GM12878 (cell line): ENCODE results near the gene DMXL2. TPM values are rescaled to one million over a fixed set of nuclear protein-coding genes. Genes with fewer than 3 reads are reported as not detected.

Experiments used
- ATAC-seq: fragments of 200-7000 bp; cut with Tn5 transposase; 3 replicates; pipeline ENCODE4 v1.9.1; 2020; ENCODE audit warnings: mild to moderate bottlenecking, moderate library complexity
- BruUV-seq: library from RNA; stranded (reverse); fragments of 400-500 nt; replicated peaks from 2 replicates; lab custom pipeline; 2021; lab: Mats Ljungman, UMichigan
- CTCF ChIA-PET: fragments of 300-600 bp; sonication (Branson Sonifier 250); formaldehyde crosslinking; extraction: SDS; loops from one replicate; lab custom pipeline; 2021; ENCODE audit warnings: inconsistent platforms; lab: Yijun Ruan, JAX
- POLR2A ChIA-PET: fragments of 350-600 bp; formaldehyde crosslinking; extraction: SDS; loops from one replicate; lab custom pipeline; 2021; ENCODE audit warnings: inconsistent platforms; lab: Charles Lee
- RAD21 ChIA-PET: fragments of 300-600 bp; sonication (Branson Sonifier 250); formaldehyde crosslinking; loops from one replicate; lab custom pipeline; 2023; ENCODE audit warnings: antibody characterized with exemption; ENCODE audit not compliant: unreplicated experiment; lab: Charles Lee
- SMC1A ChIA-PET: fragments of 300-600 bp; sonication (Branson Sonifier 250); formaldehyde crosslinking; loops from one replicate; lab custom pipeline; 2023; ENCODE audit not compliant: unreplicated experiment, uncharacterized antibody; lab: Charles Lee
- DNase-seq: peaks from one replicate; pipeline ENCODE4 v3.0.0-alpha.2; 2011; ENCODE audit warnings: low read depth, low spot score
- FAIRE-seq: peaks from 3 replicates; lab custom pipeline; 2011; peaks lifted over from hg19 to GRCh38; lab: Jason Lieb, UNC
- H2AFZ ChIP-seq: 2 replicates; pipeline ENCODE4 v1.6.0; 2011; ENCODE audit warnings: low read depth, low read length, control low read depth; ENCODE audit not compliant: control insufficient read depth
- H3K27ac ChIP-seq: 2 replicates; pipeline ENCODE4 v1.5.1; 2011; ENCODE audit warnings: control low read depth; ENCODE audit not compliant: control insufficient read depth, insufficient read depth
- H3K27me3 ChIP-seq, 2 experiments: replicated peaks in 1 of 2; 2 replicates each; pipeline versions ENCODE4 v1.6.0 to v1.6.1; 2011; ENCODE audit warnings: low read length in 1 of 2; ENCODE audit not compliant: control insufficient read depth in 2 of 2, insufficient read depth in 2 of 2
- H3K36me3 ChIP-seq, 2 experiments: 2 replicates each; pipeline ENCODE4 v1.5.1; 2011; ENCODE audit warnings: low read length in 1 of 2; ENCODE audit not compliant: control insufficient read depth in 2 of 2, insufficient read depth in 2 of 2
- H3K4me1 ChIP-seq: 2 replicates; pipeline ENCODE4 v1.6.1; 2011; ENCODE audit warnings: mild to moderate bottlenecking, low read length, moderate library complexity, mixed read lengths; ENCODE audit not compliant: control insufficient read depth, insufficient read depth
- H3K4me2 ChIP-seq: 2 replicates; pipeline ENCODE4 v1.6.0; 2011; ENCODE audit warnings: control low read depth; ENCODE audit not compliant: control insufficient read depth, insufficient read depth
- H3K4me3 ChIP-seq: fragments of 200-600 bp; sonication (generic); 2 replicates; pipeline ENCODE4 v1.5.1; 2016
- H3K79me2 ChIP-seq: 2 replicates; pipeline ENCODE4 v1.6.0; 2011; ENCODE audit warnings: low read length; ENCODE audit not compliant: control insufficient read depth, insufficient read depth
- H3K9ac ChIP-seq: 2 replicates; pipeline ENCODE4 v1.8.0; 2011; ENCODE audit warnings: low read length, control low read depth, mixed read lengths; ENCODE audit not compliant: control insufficient read depth, insufficient read depth
- H3K9me3 ChIP-seq: replicated peaks from 3 replicates; pipeline ENCODE4 v1.5.1; 2011; ENCODE audit warnings: mild to moderate bottlenecking, low read length; ENCODE audit not compliant: control insufficient read depth, insufficient read depth
- H4K20me1 ChIP-seq: 2 replicates; pipeline ENCODE4 v1.6.0; 2011; ENCODE audit not compliant: control insufficient read depth, insufficient read depth
- CEBPB ChIP-seq, 2 experiments: fragments of 150-350 bp in 1 of 2; IDR thresholded peaks; 2 replicates each; pipeline ENCODE4 v1.6.1; 2012 to 2014; ENCODE audit warnings: low read depth in 2 of 2, low read length in 2 of 2, borderline replicate concordance in 1 of 2, inconsistent platforms in 1 of 2
- CHD4 ChIP-seq: fragments of 200-600 bp; sonication (generic); IDR thresholded peaks from 2 replicates; pipeline ENCODE4 v1.6.1; 2016; ENCODE audit warnings: mild to moderate bottlenecking
- HSF1 ChIP-seq: fragments of 150-350 bp; IDR thresholded peaks from 2 replicates; pipeline ENCODE4 v1.6.1; 2014; ENCODE audit warnings: mild to moderate bottlenecking, low read depth, low read length
- IKZF2 ChIP-seq, 2 experiments: fragments of 450-650 bp; IDR thresholded peaks; 2 replicates each; pipeline ENCODE4 v1.6.1; 2017; ENCODE audit warnings: mild to moderate bottlenecking in 2 of 2, moderate library complexity in 2 of 2
- MEF2B ChIP-seq: fragments of 450-650 bp; IDR thresholded peaks from 2 replicates; pipeline ENCODE4 v1.6.1; 2018; ENCODE audit warnings: mild to moderate bottlenecking, moderate library complexity; ENCODE audit not compliant: partially characterized antibody, poor library complexity, severe bottlenecking
- NKRF ChIP-seq: fragments of 450-650 bp; conservative IDR thresholded peaks from 2 replicates; pipeline ENCODE4 v1.6.1; 2017; ENCODE audit warnings: mild to moderate bottlenecking, moderate library complexity
- NR2C1 ChIP-seq: fragments of 450-650 bp; IDR thresholded peaks from 2 replicates; pipeline ENCODE4 v1.6.1; 2017; ENCODE audit warnings: antibody characterized with exemption, mild to moderate bottlenecking, moderate library complexity
- POLR2A ChIP-seq: IDR thresholded peaks from 2 replicates; pipeline ENCODE4 v1.6.1; 2011; ENCODE audit warnings: low read depth, mild to moderate bottlenecking, low read length
- SMAD5 ChIP-seq: IDR thresholded peaks from 2 replicates; pipeline ENCODE4 v1.6.1; 2016; ENCODE audit warnings: antibody characterized with exemption, low read depth
- ZBTB4 ChIP-seq: fragments of 450-650 bp; formaldehyde crosslinking; IDR thresholded peaks from 2 replicates; pipeline ENCODE4 v1.4.0; 2022; ENCODE audit warnings: mild to moderate bottlenecking, moderate library complexity
- ZNF274 ChIP-seq: IDR thresholded peaks from one replicate; pipeline ENCODE4 v1.8.0; 2011; ENCODE audit not compliant: insufficient read length, insufficient read depth
- WGBS: methylation state at CpG from one replicate; pipeline ENCODE4 v1.1.6; 2016; ENCODE audit warnings: low lambda C conversion rate; ENCODE audit not compliant: insufficient replicate concordance, insufficient coverage; ENCODE audit errors: missing lambda C conversion rate; 5-methylcytosine and 5-hydroxymethylcytosine counted together
- in situ Hi-C: fragments of 300-500 bp; cut with MboI; formaldehyde crosslinking; loops from 9 replicates; pipeline ENCODE4 v1.14.3; 2018; ENCODE audit warnings: mixed read lengths
- intact Hi-C: fragments of 100-400 bp; cut with micrococcal nuclease; formaldehyde crosslinking; loops from one replicate; pipeline ENCODE4 v1.14.2; 2022; ENCODE audit not compliant: unreplicated experiment
- polyA plus RNA-seq, 11 experiments: library from polyadenylated mRNA; depleted of rRNA in 4 of 11; unstranded in 6 of 11; stranded (reverse) in 5 of 11; fragments of >200 nt; fragmentation: Nextera tagmentation in 4 of 11; fragmentation: Illumina TruSeq in 1 of 11; extraction: Ambion mirVana in 4 of 11; extraction: Trizol in 1 of 11; gene quantifications; 1 replicate in 1 of 11; 2 replicates in 10 of 11; pipeline versions ENCODE4 v1.2.1 to v1.2.3, GENCODE V29; 2011 to 2016; ENCODE audit warnings: inconsistent platforms in 2 of 11, missing spikeins in 2 of 11, low read depth in 1 of 11
- total RNA-seq, 4 experiments: library from RNA; depleted of rRNA in 3 of 4; stranded (reverse); fragments of >200 nt in 3 of 4; fragmentation: Illumina TruSeq in 1 of 4; extraction: Trizol in 1 of 4; gene quantifications; 2 replicates each; pipeline versions ENCODE4 v1.2.1 to v1.2.3, GENCODE V29; 2013 to 2021

The DMXL2 gene
- total and polyA plus RNA-seq, 10 of the 15 experiments (the other 5 are each of a cell fraction or from before 2014, with no cell fraction given) = 8.5 to 32.1 (median 22.0) TPM

- ATAC-seq (no peak), FAIRE-seq (no peak), DNase-seq (no peak)
- ChIA-PET RAD21 (no interaction called here), SMC1A (interaction anchor here (0.6 kb wide), 1 partner anchor 11 kb away, joined by 3 read pairs; no protein-coding TSS in a partner anchor), CTCF (no interaction called here), POLR2A (no interaction called here)
- no TSS peak for BruUV-seq
- H3K27me3 ChIP-seq = no peaks in the 10 kb centered on the region
- no peaks in the 10 kb centered on the region for H3K36me3 ChIP-seq
- WGBS = 100% methylated on average over 1 of the region's 1 CpG
- no peaks in the 10 kb centered on the region; the same call in 2 of the 3 replicates for H3K9me3 ChIP-seq
- no peak overlapping the region for H3K4me2 ChIP-seq
- in situ Hi-C loops (no loop called here), intact Hi-C loops (no loop called here)
- no peak overlapping the region for H3K9ac ChIP-seq
- no peaks in the 10 kb centered on the region for H3K79me2 ChIP-seq
- TF ChIP-seq ZNF274 (no peak), CHD4 (no peak), MEF2B (no peak), NR2C1 (no peak), HSF1 (no peak)
- no peaks in the 10 kb centered on the region for H3K4me1 ChIP-seq
- H4K20me1 ChIP-seq = no peaks in the 10 kb centered on the region
- no peak overlapping the region for H2AFZ ChIP-seq
- no peak overlapping the region for H3K4me3 ChIP-seq
- no peak overlapping the region for H3K27ac ChIP-seq
Observed at GRCh38 chr15:51576286-51576850, 46.2 kb downstream of the DMXL2 start.

GRCh38 chr15:51575775-51576174 is 46.8 kb downstream of the DMXL2 start:
- CTCF ChIA-PET = no interaction called here
- WGBS = 100% methylated on average over 1 of the region's 1 CpG
- Histone ChIP-seq H3K9ac (no peak overlapping the region), H3K4me1 (no peaks in the 10 kb centered on the region), H3K36me3 (no peaks in the 10 kb centered on the region), H3K4me3 (no peak overlapping the region), H3K9me3 (no peaks in the 10 kb centered on the region; the same call in 2 of the 3 replicates), H3K27ac (no peak overlapping the region), H3K4me2 (no peak overlapping the region), H3K27me3 (no peaks in the 10 kb centered on the region), H3K79me2 (no peaks in the 10 kb centered on the region), H2AFZ (no peak overlapping the region), H4K20me1 (no peaks in the 10 kb centered on the region)
- in situ Hi-C loops (no loop called here), intact Hi-C loops (no loop called here)
- RAD21 ChIA-PET = no interaction called here
- FAIRE-seq (no peak), DNase-seq (no peak), ATAC-seq (no peak)
- BruUV-seq = no TSS peak
- POLR2A ChIA-PET = no interaction called here
- SMC1A ChIA-PET = no interaction called here
- no peak for TF ChIP-seq ZNF274
- no peak for TF ChIP-seq CEBPB (IDR thresholded peaks at IDR 0.05; ENCODE audit: borderline replicate concordance in 1 of 2, low read depth in 2 of 2, low read length in 2 of 2)
- TF ChIP-seq SMAD5 = no peak
- no peak for TF ChIP-seq IKZF2 (IDR thresholded peaks at IDR 0.05)
- no peak for TF ChIP-seq POLR2A
- no peak for TF ChIP-seq ZBTB4
- no peak for TF ChIP-seq NKRF
